B cell (primary cell): ENCODE results near the gene RHOG. TPM values are rescaled to one million over a fixed set of nuclear protein-coding genes. Genes with fewer than 3 reads are reported as not detected.

ENCODE experiments used
- ATAC-seq: fragments of 200-7000 bp; cut with Tn5 transposase; one replicate; pipeline ENCODE4 v1.10.0; 2021; ENCODE audit warnings: low read depth, mild to moderate bottlenecking, moderate number of reproducible peaks, moderate library complexity
- CTCF ChIA-PET: fragments of 350-600 bp; sonication (Branson Sonifier 250); formaldehyde crosslinking; loops from one replicate; lab custom pipeline; 2021; ENCODE audit warnings: antibody characterized with exemption, inconsistent platforms; lab: Charles Lee
- POLR2A ChIA-PET: fragments of 350-600 bp; sonication (Branson Sonifier 250); formaldehyde crosslinking; loops from one replicate; lab custom pipeline; 2021; ENCODE audit warnings: antibody characterized with exemption; lab: Charles Lee
- DNase-seq: peaks from one replicate; pipeline ENCODE4 v3.0.0; 2013
- H2AFZ ChIP-seq: 2 replicates; pipeline ENCODE4 v1.6.1; 2012; ENCODE audit warnings: mild to moderate bottlenecking, low read depth, low read length; ENCODE audit not compliant: insufficient read depth, poor library complexity, severe bottlenecking
- H3K27ac ChIP-seq, 2 donors: 1 replicate in 1 of 2; 2 replicates in 1 of 2; pipeline ENCODE4 v1.5.1; 2012 to 2013; ENCODE audit warnings: low read length in 2 of 2, mild to moderate bottlenecking in 2 of 2, moderate library complexity in 1 of 2
- H3K27me3 ChIP-seq, 4 experiments: fragments of 200-600 bp in 1 of 4; sonication (generic) in 1 of 4; replicated peaks in 1 of 4; 1 replicate in 2 of 4; 2 replicates in 2 of 4; pipeline versions ENCODE4 v1.6.1 to v1.7.0; 2013 to 2016; ENCODE audit warnings: low read length in 3 of 4, mild to moderate bottlenecking in 2 of 4, mixed read lengths in 1 of 4, moderate library complexity in 1 of 4; ENCODE audit not compliant: insufficient read depth in 4 of 4, control insufficient read depth in 3 of 4; ENCODE audit errors: control extremely low read depth in 1 of 4
- H3K36me3 ChIP-seq, 2 experiments: replicated peaks in 1 of 2; 1 replicate in 1 of 2; 2 replicates in 1 of 2; pipeline versions ENCODE4 v1.6.1 to v1.7.1; 2013; ENCODE audit warnings: low read length in 1 of 2; ENCODE audit not compliant: insufficient read depth in 2 of 2, control insufficient read depth in 1 of 2; ENCODE audit errors: control extremely low read depth in 1 of 2, extremely low read depth in 1 of 2
- H3K4me1 ChIP-seq, 2 donors: fragments of 200-600 bp in 1 of 2; sonication (generic) in 1 of 2; 1 replicate in 1 of 2; 2 replicates in 1 of 2; pipeline versions ENCODE4 v1.5.1 to v1.6.1; 2013 to 2017; ENCODE audit warnings: low read length in 2 of 2; ENCODE audit not compliant: control insufficient read depth in 2 of 2, insufficient read depth in 2 of 2
- H3K4me2 ChIP-seq: replicated peaks from 2 replicates; pipeline ENCODE3; 2012; ENCODE audit warnings: mild to moderate bottlenecking, low read depth, low read length; ENCODE audit not compliant: poor library complexity, severe bottlenecking
- H3K4me3 ChIP-seq, 5 experiments: fragments of 200-600 bp in 1 of 5; sonication (generic) in 1 of 5; 1 replicate in 3 of 5; 2 replicates in 2 of 5; pipeline versions ENCODE4 v1.5.1 to v1.7.0; 2011 to 2016; ENCODE audit warnings: low read length in 4 of 5, mild to moderate bottlenecking in 4 of 5, low read depth in 2 of 5, control low read depth in 1 of 5, moderate library complexity in 1 of 5; ENCODE audit not compliant: insufficient read depth in 1 of 5; ENCODE audit errors: control extremely low read depth in 1 of 5, extremely low read depth in 1 of 5
- H3K79me2 ChIP-seq: fragments of 200-600 bp; sonication (generic); one replicate; pipeline ENCODE4 v1.6.0; 2016; ENCODE audit warnings: low read length; ENCODE audit not compliant: control insufficient read depth, insufficient read depth
- H3K9ac ChIP-seq: fragments of 200-600 bp; sonication (generic); 2 replicates; pipeline ENCODE4 v1.6.1; 2017; ENCODE audit warnings: mild to moderate bottlenecking, low read length, moderate library complexity
- H3K9me3 ChIP-seq, 3 donors: one replicate each; pipeline versions ENCODE4 v1.6.1 to v1.7.1; 2013; ENCODE audit warnings: low read length in 2 of 3; ENCODE audit not compliant: control insufficient read depth in 2 of 3, insufficient read depth in 1 of 3; ENCODE audit errors: control extremely low read depth in 1 of 3
- H4K20me1 ChIP-seq: 2 replicates; pipeline ENCODE4 v1.6.0; 2012; ENCODE audit warnings: mild to moderate bottlenecking, low read length; ENCODE audit not compliant: insufficient read depth, control insufficient read depth, poor library complexity, severe bottlenecking
- H3K27ac Mint-ChIP-seq: one replicate; pipeline ENCODE4 v1.8.0; 2021; ENCODE audit warnings: mixed read lengths
- H3K27me3 Mint-ChIP-seq: one replicate; pipeline ENCODE4 v1.8.0; 2021; ENCODE audit warnings: mixed read lengths
- H3K4me1 Mint-ChIP-seq: one replicate; pipeline ENCODE4 v1.8.0; 2021; ENCODE audit warnings: mixed read lengths
- H3K4me3 Mint-ChIP-seq: one replicate; pipeline ENCODE4 v1.8.0; 2021; ENCODE audit warnings: mixed read lengths
- H3K9me3 Mint-ChIP-seq: one replicate; pipeline ENCODE4 v1.8.0; 2022; ENCODE audit warnings: mixed read lengths; ENCODE audit not compliant: insufficient read depth
- CTCF ChIP-seq: fragments of 200-600 bp; IDR thresholded peaks from one replicate; pipeline ENCODE4 v1.8.0; 2022; ENCODE audit warnings: antibody characterized with exemption, mild to moderate bottlenecking
- EZH2 ChIP-seq: IDR thresholded peaks from 2 replicates; pipeline ENCODE4 v1.6.1; 2012; ENCODE audit warnings: borderline replicate concordance, low read depth, mild to moderate bottlenecking, moderate library complexity, low read length; ENCODE audit not compliant: insufficient read depth, poor library complexity, severe bottlenecking
- WGBS: methylation state at CpG from one replicate; pipeline ENCODE4 v1.1.5; 2013; ENCODE audit warnings: missing lambda C conversion rate; ENCODE audit not compliant: insufficient coverage; 5-methylcytosine and 5-hydroxymethylcytosine counted together
- intact Hi-C: fragments of 100-400 bp; cut with micrococcal nuclease; formaldehyde crosslinking; loops from one replicate; pipeline ENCODE4 v1.10.0; 2022
- polyA plus RNA-seq: library from polyadenylated mRNA; depleted of rRNA; stranded (reverse); fragments of >200 nt; gene quantifications from 2 replicates; pipeline ENCODE4 v1.2.3, GENCODE V29; 2012
- total RNA-seq, 2 donors: library from RNA; stranded (reverse); fragments of 120-200 nt in 1 of 2; gene quantifications; 1 replicate in 1 of 2; 2 replicates in 1 of 2; pipeline versions ENCODE4 v1.2.3 to v1.2.4, GENCODE V29; 2013 to 2022

The RHOG gene
- total and polyA plus RNA-seq, 2 donors (not counting 1 experiment from before 2014, with no cell fraction given): 102 to 141 TPM

- Histone ChIP-seq H3K4me1 (peaks cover 84 to 94% of the 10 kb centered on the region in 2 donors), H3K27ac (peak overlapping the region in 1 of 2 donors; percentile 16), H3K79me2 (peaks cover 99% of the 10 kb centered on the region), H3K9ac (peak overlapping the region; percentile 33), H3K9me3 (no peaks in the 10 kb centered on the region), H3K4me3 (peak overlapping the region in 2 of 5 experiments; percentile 27 to 53), H4K20me1 (peaks cover 93% of the 10 kb centered on the region), H3K27me3 (no peaks in the 10 kb centered on the region), H3K36me3 (peaks cover 4 to 34% of the 10 kb centered on the region in 2 experiments), H3K4me2 (peak overlapping the region; percentile 98), H2AFZ (no peak overlapping the region)
- Mint-ChIP-seq H3K4me3 (peak overlapping the region; percentile 66), H3K27me3 (no peaks in the 10 kb centered on the region), H3K9me3 (no peaks in the 10 kb centered on the region), H3K4me1 (peaks cover 90% of the 10 kb centered on the region), H3K27ac (peak overlapping the region; percentile 60)
- TF ChIP-seq EZH2 (no peak), CTCF (no peak)
- ChIA-PET POLR2A (interaction anchor here (0.7 kb wide), 1 partner anchor 16 kb away, joined by 4 read pairs; no protein-coding TSS in a partner anchor), CTCF (interaction anchor here (0.6 to 28.7 kb wide), 9 partner anchors 9 to 238 kb away, joined by 3 to 662 read pairs (median 5); partner anchors contain the start of genes PGAP2 and STIM1)
- DNase-seq (peak; percentile 40), ATAC-seq (no peak)
- WGBS: 20% methylated on average over 1 of the region's 7 CpGs
- intact Hi-C loops: no loop called here
These were observed 5.9 kb downstream of the RHOG start for GRCh38 chr11:3834664-3835461.

DNA sequence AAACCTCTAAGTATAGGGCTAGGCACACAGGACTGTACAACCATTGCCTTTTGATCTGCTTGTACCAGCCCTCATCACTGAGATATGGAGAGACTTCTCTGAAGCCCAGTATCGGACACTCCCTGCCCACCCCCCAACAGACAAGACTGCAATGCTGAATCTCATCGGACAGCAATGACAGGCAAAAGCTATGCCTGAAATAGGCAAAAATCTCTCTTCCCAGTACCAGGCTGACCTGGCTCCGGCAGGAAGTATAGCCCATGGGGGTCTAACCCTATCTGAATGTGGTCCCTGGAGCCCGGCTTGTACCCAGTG lies 6.5 kb downstream of the RHOG start:
- H3K9ac ChIP-seq: peak overlapping the region; percentile 33
- 63% methylated on average over 2 of the region's 4 CpGs for WGBS
- Mint-ChIP-seq H3K9me3 (no peaks in the 10 kb centered on the region), H3K27me3 (no peaks in the 10 kb centered on the region), H3K4me1 (peaks cover 84% of the 10 kb centered on the region), H3K4me3 (peak overlapping the region; percentile 66), H3K27ac (peak overlapping the region; percentile 60)
- H3K4me3 ChIP-seq: peak overlapping the region in 2 of 5 experiments; percentile 27 to 53
- peaks cover 88% of the 10 kb centered on the region for H4K20me1 ChIP-seq
- DNase-seq: no peak
- peak overlapping the region; percentile 98 for H3K4me2 ChIP-seq
- H3K4me1 ChIP-seq: peaks cover 79 to 88% of the 10 kb centered on the region in 2 donors
- H3K36me3 ChIP-seq: peaks cover 4 to 39% of the 10 kb centered on the region in 2 experiments
- no peak overlapping the region for H2AFZ ChIP-seq
- intact Hi-C loops: no loop called here
- TF ChIP-seq CTCF (no peak), EZH2 (no peak)
- H3K9me3 ChIP-seq: no peaks in the 10 kb centered on the region
- POLR2A ChIA-PET: no interaction called here
- ATAC-seq: no peak
- CTCF ChIA-PET: interaction anchor here (1.6 to 28.7 kb wide), 3 partner anchors 11 to 238 kb away, joined by 5 to 662 read pairs (median 6); partner anchors contain the start of gene STIM1
- peak overlapping the region in 1 of 2 donors; percentile 16 for H3K27ac ChIP-seq
- H3K79me2 ChIP-seq: peaks cover 99% of the 10 kb centered on the region
- H3K27me3 ChIP-seq: no peaks in the 10 kb centered on the region
